Fibroblast of lung (primary cell): Measurements from ENCODE around the gene PDE4D.

Experiments
- CTCF ChIP-seq, 2 donors: IDR thresholded peaks in 1 of 2; conservative IDR thresholded peaks in 1 of 2; 1 replicate in 1 of 2; 2 replicates in 1 of 2; pipeline ENCODE4 v1.5.1; 2011 to 2012; ENCODE audit warnings: low read length in 2 of 2, control low read depth in 1 of 2, inconsistent platforms in 1 of 2, low read depth in 1 of 2, mild to moderate bottlenecking in 1 of 2
- EZH2 ChIP-seq: IDR thresholded peaks from 2 replicates; pipeline ENCODE4 v1.5.1; 2012; ENCODE audit warnings: low read length, control low read depth, mild to moderate bottlenecking; ENCODE audit errors: missing control alignments

- TF ChIP-seq CTCF (conservative IDR thresholded peaks at IDR 0.05 in 1 of 2, IDR thresholded peaks at IDR 0.05 in 1 of 2; ENCODE audit: low read depth in 1 of 2, low read length in 2 of 2) (no peak), EZH2 (no peak)
Observed at GRCh38 chr5:59462956-59463355, 430.6 kb downstream of the PDE4D start.
